ENCODE results near the gene MYLK. TPM values are rescaled to one million over a fixed set of nuclear protein-coding genes. Genes with fewer than 3 reads are reported as not detected.

The MYLK gene
- total RNA-seq, 1 donor from 2014 or later = 50.5 TPM

DNA sequence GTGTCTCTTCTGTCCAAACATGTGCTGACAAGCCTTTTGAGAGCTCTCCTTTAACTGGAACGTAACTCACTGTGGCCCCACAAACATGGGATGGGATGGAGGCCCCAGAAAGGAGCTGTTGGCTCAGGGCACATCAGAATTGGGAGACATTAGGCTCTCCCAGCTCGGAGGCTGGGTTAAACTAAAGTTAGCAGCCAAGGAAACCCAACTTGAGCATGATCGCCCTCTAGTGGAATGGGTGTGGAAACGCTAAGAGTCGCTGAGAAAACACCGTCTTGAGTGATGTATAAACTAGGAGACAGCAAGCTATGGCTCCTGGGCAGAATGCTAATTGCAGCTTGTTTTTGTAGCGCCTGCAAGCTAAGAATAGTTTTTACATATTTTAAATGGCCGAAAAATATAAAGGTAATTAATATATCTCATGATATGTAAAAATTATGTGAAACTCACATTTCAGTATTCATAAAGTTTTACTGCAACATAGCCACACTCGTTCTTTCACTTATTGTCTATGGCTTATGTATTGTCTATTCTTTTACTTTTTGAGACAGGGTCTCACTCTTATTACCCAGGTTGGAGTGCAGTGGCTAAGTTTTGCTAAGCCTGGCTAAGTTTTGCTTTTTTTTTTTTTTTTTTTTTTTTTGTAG, 160.5 kb downstream of the MYLK start:
- peak; percentile 58 for DNase-seq (ENCODE audit: low read depth)

DNA sequence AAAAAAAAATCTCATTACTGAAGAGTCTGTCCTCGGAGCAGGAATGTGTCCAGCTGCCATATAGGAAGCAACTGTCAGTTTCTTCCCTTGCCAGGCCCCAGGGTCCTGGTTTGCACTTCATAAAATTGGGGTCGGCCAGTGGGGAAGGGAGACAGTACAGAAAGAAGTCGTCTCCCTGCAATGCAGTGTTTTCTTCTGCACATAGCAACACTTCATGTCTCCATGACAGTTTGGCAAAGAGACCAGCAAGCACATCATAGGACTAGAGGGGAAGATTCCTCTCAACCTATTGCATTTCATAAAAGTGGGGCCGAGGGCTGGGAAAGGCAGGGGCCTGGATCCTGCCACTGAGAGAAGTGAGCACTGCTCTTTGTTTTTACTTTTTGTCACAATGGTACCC, 161.1 kb downstream of the MYLK start:
- no peak overlapping the region for H3K27ac ChIP-seq (ENCODE audit: low read depth, low read length)
- no peak overlapping the region for H2AFZ ChIP-seq (ENCODE audit: low read depth, low read length)
- peaks cover 12% of the 10 kb centered on the region for H3K4me1 ChIP-seq (ENCODE audit: insufficient read depth, low read length)
- peaks cover 24% of the 10 kb centered on the region for H3K4me1 Mint-ChIP-seq (ENCODE audit: low read depth, unreplicated experiment)
- no peaks in the 10 kb centered on the region for H3K27me3 Mint-ChIP-seq (ENCODE audit: low read depth, unreplicated experiment)
- no peak overlapping the region for H3K4me3 Mint-ChIP-seq (ENCODE audit: unreplicated experiment)
- H3K36me3 Mint-ChIP-seq (ENCODE audit: low read depth, unreplicated experiment) = peaks cover 5% of the 10 kb centered on the region
- no peaks in the 10 kb centered on the region for H3K9me3 Mint-ChIP-seq (ENCODE audit: unreplicated experiment)
- H3K36me3 ChIP-seq (ENCODE audit: insufficient read depth, low read length) = peaks cover 4% of the 10 kb centered on the region
- H3K79me2 ChIP-seq (ENCODE audit: insufficient read depth, low read length) = no peaks in the 10 kb centered on the region
- no peak overlapping the region for H3K9ac ChIP-seq (ENCODE audit: low read length)
- H4K20me1 ChIP-seq (ENCODE audit: insufficient read depth, low read length) = no peaks in the 10 kb centered on the region
- no peak overlapping the region for H3K4me3 ChIP-seq (ENCODE audit: insufficient read depth, low read depth, low read length)
- no peaks in the 10 kb centered on the region for H3K27me3 ChIP-seq (ENCODE audit: insufficient read depth, low read length)
- H3K4me2 ChIP-seq (ENCODE audit: low read length) = no peak overlapping the region
- DNase-seq (ENCODE audit: low read depth) = no peak
- no peak for FAIRE-seq
- no peak for TF ChIP-seq EZH2 (IDR thresholded peaks at IDR 0.05; ENCODE audit: insufficient read depth, low read length)
- TF ChIP-seq, protein P1, sequence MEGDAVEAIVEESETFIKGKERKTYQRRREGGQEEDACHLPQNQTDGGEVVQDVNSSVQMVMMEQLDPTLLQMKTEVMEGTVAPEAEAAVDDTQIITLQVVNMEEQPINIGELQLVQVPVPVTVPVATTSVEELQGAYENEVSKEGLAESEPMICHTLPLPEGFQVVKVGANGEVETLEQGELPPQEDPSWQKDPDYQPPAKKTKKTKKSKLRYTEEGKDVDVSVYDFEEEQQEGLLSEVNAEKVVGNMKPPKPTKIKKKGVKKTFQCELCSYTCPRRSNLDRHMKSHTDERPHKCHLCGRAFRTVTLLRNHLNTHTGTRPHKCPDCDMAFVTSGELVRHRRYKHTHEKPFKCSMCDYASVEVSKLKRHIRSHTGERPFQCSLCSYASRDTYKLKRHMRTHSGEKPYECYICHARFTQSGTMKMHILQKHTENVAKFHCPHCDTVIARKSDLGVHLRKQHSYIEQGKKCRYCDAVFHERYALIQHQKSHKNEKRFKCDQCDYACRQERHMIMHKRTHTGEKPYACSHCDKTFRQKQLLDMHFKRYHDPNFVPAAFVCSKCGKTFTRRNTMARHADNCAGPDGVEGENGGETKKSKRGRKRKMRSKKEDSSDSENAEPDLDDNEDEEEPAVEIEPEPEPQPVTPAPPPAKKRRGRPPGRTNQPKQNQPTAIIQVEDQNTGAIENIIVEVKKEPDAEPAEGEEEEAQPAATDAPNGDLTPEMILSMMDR (IDR thresholded peaks at IDR 0.05; ENCODE audit: insufficient read depth, low read depth, low read length) = no peak
- H3K27ac Mint-ChIP-seq (ENCODE audit: unreplicated experiment) = peak overlapping the region; percentile 69
- H3K9me3 ChIP-seq (ENCODE audit: insufficient read depth, low read depth, low read length) = no peaks in the 10 kb centered on the region

More for the DNA sequence above, 160.5 kb downstream of the MYLK start:
- H3K79me2 ChIP-seq (ENCODE audit: insufficient read depth, low read length) = no peaks in the 10 kb centered on the region
- H3K9me3 ChIP-seq (ENCODE audit: insufficient read depth, low read depth, low read length) = no peaks in the 10 kb centered on the region
- Mint-ChIP-seq H3K4me1 (ENCODE audit: low read depth, unreplicated experiment) (peaks cover 19% of the 10 kb centered on the region), H3K9me3 (ENCODE audit: unreplicated experiment) (no peaks in the 10 kb centered on the region), H3K4me3 (ENCODE audit: unreplicated experiment) (no peak overlapping the region), H3K27me3 (ENCODE audit: low read depth, unreplicated experiment) (no peaks in the 10 kb centered on the region), H3K27ac (ENCODE audit: unreplicated experiment) (peak overlapping the region; percentile 69), H3K36me3 (ENCODE audit: low read depth, unreplicated experiment) (peaks cover 5% of the 10 kb centered on the region)
- H3K4me2 ChIP-seq (ENCODE audit: low read length) = no peak overlapping the region
- peaks cover 9% of the 10 kb centered on the region for H3K4me1 ChIP-seq (ENCODE audit: insufficient read depth, low read length)
- no peak overlapping the region for H3K27ac ChIP-seq (ENCODE audit: low read depth, low read length)
- H3K4me3 ChIP-seq (ENCODE audit: insufficient read depth, low read depth, low read length) = no peak overlapping the region
- FAIRE-seq = peak; percentile 17
- no peak for TF ChIP-seq EZH2 (IDR thresholded peaks at IDR 0.05; ENCODE audit: insufficient read depth, low read length)
- TF ChIP-seq, protein P1 (IDR thresholded peaks at IDR 0.05; ENCODE audit: insufficient read depth, low read depth, low read length) = peak; percentile 90
- no peak overlapping the region for H3K9ac ChIP-seq (ENCODE audit: low read length)
- peaks cover 4% of the 10 kb centered on the region for H3K36me3 ChIP-seq (ENCODE audit: insufficient read depth, low read length)
- H3K27me3 ChIP-seq (ENCODE audit: insufficient read depth, low read length) = no peaks in the 10 kb centered on the region
- no peaks in the 10 kb centered on the region for H4K20me1 ChIP-seq (ENCODE audit: insufficient read depth, low read length)
- no peak overlapping the region for H2AFZ ChIP-seq (ENCODE audit: low read depth, low read length)

DNA sequence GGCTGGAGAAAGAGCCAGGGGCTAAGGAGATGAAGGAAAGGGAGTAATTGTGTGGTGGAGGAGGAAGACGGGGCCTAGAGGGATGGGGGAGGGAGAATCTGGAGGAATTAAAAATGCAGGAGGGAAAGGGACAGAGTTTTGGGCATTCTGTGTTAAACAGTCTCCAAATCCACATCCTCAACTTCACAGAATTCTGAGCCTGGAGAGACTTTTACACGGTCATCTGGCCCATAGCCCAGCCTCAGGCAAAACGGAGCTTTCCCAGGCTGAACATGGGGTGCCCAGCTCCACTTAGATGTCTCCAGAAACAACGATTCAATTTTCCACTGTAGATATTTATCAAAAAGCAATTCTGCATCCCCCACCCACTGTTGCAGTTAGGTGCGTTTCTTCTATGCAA, 161.7 kb downstream of the MYLK start:
- Mint-ChIP-seq H3K27ac (ENCODE audit: unreplicated experiment) (no peak overlapping the region), H3K4me1 (ENCODE audit: low read depth, unreplicated experiment) (peaks cover 20% of the 10 kb centered on the region), H3K27me3 (ENCODE audit: low read depth, unreplicated experiment) (no peaks in the 10 kb centered on the region), H3K4me3 (ENCODE audit: unreplicated experiment) (no peak overlapping the region), H3K36me3 (ENCODE audit: low read depth, unreplicated experiment) (no peaks in the 10 kb centered on the region), H3K9me3 (ENCODE audit: unreplicated experiment) (no peaks in the 10 kb centered on the region)
- Histone ChIP-seq H3K36me3 (ENCODE audit: insufficient read depth, low read length) (peaks cover 4% of the 10 kb centered on the region), H3K27me3 (ENCODE audit: insufficient read depth, low read length) (no peaks in the 10 kb centered on the region), H3K4me2 (ENCODE audit: low read length) (no peak overlapping the region), H3K9me3 (ENCODE audit: insufficient read depth, low read depth, low read length) (no peaks in the 10 kb centered on the region), H3K4me3 (ENCODE audit: insufficient read depth, low read depth, low read length) (no peak overlapping the region), H2AFZ (ENCODE audit: low read depth, low read length) (no peak overlapping the region), H3K9ac (ENCODE audit: low read length) (no peak overlapping the region), H3K79me2 (ENCODE audit: insufficient read depth, low read length) (no peaks in the 10 kb centered on the region), H4K20me1 (ENCODE audit: insufficient read depth, low read length) (no peaks in the 10 kb centered on the region), H3K4me1 (ENCODE audit: insufficient read depth, low read length) (peaks cover 15% of the 10 kb centered on the region), H3K27ac (ENCODE audit: low read depth, low read length) (no peak overlapping the region)
- TF ChIP-seq, protein P1 (IDR thresholded peaks at IDR 0.05; ENCODE audit: insufficient read depth, low read depth, low read length) = no peak
- TF ChIP-seq EZH2 (IDR thresholded peaks at IDR 0.05; ENCODE audit: insufficient read depth, low read length) = no peak
- no peak for DNase-seq (ENCODE audit: low read depth)
- no peak for FAIRE-seq

Data from astrocyte (in vitro differentiated cells and primary cell).